ENCODE measurements around the gene HIVEP3.

The HIVEP3 gene

DNA sequence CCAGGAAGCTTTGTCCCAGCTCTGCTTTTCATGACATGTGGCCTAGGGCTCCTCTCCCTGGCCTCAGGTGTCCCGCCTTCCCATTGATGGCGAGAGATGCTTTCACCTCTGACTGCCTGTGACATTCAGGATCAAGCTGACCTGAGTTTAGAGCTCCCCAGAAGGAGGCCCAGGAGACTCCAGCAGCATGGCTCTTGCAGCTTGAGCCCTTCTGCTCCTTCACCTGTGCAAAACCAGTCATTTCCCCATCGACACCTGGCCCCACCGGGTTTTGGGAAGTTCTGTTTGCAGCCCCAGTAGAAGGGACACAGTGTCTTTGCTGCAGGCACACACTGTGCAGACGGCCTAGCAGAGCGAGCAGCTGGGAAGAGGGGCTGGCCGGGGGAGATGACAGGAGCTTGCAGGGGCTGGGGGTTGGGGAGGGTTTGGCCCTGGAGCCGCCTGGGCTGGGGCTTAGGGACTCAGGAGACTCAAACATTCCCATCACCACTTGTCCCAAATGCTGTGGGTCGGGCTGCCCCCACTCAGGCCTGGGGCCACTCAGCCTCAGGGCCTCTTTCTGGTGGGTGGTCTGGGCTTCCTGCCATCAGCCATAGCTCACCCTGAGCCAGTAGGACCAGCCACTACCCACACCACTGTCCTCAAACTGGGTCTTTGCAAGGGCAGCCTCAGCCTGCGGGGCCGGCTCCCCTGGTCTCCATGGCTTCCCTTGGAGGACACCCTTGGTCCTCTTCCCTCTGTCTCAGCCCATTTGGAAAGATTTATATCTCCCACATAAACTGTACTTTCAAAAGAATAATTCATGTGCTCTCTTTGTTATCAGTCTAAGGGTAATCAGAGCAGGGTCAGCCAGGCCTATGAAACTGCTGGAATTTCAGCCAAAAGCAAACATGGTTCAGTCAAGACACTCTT, 430.4 kb downstream of the HIVEP3 start:
- DNase-seq: no peak

DNA sequence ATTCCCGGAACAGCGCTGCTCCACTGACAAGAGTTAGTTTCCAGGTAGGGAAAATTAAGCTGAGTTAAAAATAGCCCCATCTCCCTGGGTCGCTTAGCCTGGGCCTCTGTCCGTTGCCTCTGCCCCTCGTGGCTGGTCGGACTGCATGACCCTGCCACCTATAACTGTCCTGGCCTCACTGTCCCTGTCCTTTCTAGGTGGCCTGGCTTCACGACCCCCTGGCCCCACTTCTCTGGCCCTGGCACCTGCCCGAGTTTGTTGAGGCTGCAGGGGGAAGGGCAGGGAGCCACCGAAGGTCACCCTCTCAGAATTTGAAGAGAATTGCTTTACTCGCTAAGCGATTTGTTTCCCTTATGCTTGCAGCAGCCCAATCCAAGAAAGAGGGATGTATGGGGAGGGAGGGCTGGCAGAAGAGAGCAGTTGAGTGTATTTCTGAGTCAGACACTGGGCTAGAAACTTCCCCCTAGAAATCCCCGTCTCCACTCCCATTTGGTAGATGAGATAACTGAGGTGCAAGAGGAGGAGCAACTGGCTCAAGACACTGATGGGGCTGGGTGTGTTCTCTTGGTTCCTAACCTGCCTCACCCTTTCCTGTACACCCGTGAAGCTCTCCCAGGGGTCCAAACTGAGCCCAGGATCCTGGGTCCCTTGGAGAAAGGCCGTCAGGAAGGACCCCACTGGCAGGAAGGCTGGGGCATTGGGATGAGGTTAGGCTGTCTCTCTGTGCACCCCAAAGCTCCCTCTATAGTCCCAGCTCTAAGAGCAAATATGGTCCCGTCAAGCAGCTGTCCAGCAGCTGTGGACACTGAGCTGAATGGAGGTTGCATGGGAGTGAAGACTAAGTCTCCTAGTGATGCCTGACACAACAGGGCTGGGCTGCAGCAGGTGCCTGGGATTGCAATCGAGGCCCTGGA, 431.3 kb downstream of the HIVEP3 start:
- DNase-seq: no peak

- no peak for DNase-seq
These were observed 432.2 kb downstream of the HIVEP3 start for GRCh38 chr1:41486371-41487125.

GRCh38 chr1:41486053-41486370, 432.7 kb downstream of the HIVEP3 start:
- DNase-seq: no peak

DNA sequence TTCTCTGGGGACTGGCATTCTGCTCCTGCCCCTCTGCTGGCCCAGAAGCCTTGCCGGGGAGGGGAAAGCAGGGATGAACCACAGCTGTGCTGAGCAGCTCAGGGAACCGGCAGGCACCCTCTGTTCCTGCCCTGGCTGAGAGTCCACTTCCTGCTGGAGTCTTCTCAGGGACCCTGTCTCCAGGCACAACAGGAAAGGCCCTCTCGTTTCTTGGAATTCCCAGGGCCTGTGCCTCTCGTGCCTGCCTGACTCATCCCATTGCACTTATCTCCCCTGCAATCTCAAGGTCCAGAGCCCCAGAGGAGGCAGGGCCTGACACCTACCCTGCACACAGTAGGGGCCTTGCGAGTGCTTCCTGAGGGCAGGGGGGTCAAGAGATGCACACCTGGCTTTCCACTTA, 433.1 kb downstream of the HIVEP3 start:
- no peak for DNase-seq

DNA sequence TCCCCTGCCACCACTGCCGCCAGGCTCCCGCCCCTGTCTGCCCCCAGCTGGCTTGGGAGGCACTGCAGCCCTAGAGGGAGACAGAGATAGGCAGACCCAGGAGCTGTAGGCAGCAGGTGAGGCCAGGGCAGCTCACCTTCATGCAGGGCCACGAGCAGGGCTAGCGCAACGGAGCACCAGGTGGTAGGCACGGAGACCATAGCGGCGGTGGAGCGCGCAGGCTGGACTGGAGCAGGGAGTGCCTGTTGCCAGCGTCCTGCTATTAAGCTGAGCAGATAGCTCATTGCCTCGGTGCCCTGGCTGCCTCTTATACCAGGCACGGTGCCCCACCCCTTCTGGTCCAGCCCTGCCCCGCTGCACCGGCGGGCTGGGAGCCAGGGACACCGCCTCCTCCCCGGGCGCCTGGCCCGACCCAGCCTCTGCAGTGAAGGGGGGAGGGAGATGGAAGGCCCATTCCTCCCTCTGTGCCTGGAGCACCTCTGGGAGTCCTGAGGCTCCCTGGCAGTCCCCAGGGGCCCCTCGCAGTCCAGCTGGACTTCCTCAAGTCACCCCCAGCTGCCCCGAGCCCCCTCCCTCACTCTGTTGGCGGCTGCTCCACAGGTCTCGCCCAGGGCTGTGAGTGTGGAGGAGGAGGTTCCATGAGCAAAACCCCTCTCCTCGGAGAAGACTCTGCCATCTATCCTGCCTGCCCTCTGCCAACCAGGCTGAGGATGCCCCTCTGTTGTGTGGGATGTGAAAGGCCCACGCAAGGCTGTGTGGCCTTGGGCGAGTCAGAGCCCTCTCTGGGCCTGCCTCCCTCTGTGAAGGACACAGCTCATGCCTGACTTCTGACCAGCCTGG, 434.1 kb downstream of the HIVEP3 start, which contains the start of gene EDN2:
Gene EDN2 (minus strand): TSS at position 282 of the 840 bp plus-strand sequence. CDS start 82 bp downstream, at position 200.
- DNase-seq: no peak

DNA sequence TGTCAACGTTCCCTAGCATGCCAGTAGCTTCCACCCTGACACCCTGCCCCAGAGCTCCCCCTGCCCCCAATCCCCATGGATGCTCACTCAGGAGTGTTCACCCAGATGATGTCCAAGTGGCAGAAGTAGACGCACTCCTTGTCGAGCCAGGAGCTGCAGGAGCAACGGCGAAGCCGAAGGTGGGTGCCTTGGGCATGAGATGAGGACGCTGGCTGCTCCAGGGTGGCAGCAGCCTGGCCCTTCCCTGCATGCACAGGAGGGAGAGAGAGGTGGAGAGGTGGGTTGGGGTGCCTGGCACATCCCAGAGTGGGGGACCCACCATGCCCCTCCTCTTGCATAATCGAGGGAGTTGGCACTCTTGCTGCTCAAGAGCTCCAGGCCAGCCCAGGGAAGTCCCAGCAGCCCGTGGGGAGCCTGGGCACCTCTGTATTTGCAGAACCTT, 434.7 kb downstream of the HIVEP3 start:
- DNase-seq: no peak

DNA sequence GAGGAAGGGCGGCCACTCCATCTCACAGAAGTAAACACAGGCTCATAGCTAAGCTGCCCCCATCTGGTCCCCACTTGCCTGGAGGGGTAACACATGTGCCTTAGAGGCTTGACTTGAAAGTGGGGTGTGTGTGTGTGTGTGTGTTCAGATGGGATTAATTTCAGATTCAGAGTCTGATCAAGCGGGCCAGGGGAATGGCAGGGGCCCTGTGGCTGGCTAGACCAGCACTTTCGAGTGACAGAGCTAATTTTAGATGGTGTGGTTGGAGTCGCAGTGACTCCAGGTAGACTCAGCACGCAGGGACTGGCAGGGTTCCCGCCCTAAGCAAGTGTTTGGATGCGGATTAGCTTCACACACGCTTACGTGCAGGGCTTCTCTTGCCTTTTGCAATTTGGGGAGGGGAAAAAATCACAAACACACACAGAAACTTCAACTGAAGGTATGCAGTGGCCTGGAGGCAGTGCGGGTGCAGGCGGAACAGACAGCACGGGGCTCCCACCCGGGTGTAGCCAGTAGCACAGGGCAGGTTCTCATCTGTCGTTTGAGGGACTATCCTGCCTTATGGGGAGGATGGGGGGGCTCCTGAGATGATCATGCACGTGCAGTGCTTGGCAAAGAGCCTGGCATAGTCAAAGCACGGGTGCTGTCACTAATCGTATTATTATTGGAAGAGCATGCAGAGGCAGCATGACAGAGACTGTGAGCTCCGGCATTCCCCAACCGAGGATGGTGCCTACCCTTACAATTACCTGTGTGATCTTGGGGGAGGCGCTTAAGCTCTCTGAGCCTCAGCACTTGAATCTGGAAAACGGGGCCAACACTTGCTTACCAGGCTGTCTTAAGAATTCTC, 435.5 kb downstream of the HIVEP3 start:
- DNase-seq: no peak

DNA sequence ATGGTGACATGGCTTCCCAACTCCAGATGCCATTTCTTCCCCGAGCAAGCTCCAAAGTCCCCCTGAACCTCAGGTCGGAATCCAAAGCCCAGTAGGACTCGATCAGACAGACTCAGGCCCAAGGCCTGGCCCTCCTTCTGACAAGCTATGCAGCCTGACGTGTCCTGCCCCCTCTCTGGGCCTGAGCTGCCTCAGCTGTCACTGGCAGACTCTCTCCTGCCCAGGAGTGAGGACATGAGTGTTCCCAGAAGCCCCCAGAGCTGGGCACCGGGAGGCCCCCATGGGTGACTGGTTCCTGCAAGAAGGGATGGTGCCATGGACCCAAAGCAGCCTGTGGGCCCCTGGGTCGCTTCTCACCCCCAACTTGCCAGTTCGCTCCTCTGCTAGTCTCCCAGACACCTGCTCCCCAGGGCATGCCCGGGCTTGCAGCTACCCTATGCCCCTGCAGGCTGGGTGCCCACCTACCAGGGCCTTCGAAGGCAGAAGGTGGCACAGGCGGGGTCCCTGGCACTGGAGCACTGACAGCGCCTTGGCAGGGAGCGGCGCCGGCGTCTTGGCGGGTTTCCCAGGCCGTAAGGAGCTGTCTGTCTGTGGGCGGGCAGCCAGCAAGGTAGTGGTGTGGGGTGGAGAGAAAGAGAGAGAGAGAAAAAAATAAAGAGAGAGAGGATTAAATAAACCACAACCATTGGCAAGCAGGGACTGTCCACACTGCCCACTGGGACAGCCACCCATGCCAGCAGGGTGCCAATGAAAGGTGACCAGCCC, 436.5 kb downstream of the HIVEP3 start:
- DNase-seq: no peak

DNA sequence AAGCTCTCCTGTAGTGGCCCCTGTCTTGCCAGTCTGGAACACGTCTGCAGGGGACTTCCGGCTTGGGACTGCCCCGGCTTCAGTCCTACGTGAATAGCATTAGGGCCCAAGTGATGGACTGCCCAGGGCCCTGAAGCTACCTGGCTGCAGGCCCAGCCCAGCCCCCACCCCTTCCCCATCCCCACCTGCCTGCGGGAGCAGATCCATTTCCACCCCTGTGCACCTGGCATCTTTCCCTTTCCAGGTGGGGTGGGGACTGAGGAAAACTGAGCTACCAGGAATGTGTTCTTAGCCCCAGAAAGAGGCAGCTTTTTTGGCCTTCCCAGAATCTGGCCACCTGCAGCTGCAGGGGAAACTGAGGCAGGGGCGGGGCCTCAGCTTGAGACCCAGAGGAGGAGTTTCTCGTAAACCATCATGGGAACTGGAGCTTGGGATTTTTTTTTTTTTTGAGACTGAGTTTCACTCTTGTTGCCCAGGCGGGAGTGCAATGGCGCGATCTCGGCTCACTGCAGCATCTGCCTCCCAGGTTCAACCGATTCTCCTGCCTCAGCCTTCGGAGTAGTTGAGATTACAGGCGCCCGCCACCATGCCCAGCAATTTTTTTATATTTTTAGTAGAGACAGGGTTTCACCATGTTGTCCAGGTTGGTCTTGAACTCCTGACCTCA, 437.5 kb downstream of the HIVEP3 start:
- no peak for DNase-seq

DNA sequence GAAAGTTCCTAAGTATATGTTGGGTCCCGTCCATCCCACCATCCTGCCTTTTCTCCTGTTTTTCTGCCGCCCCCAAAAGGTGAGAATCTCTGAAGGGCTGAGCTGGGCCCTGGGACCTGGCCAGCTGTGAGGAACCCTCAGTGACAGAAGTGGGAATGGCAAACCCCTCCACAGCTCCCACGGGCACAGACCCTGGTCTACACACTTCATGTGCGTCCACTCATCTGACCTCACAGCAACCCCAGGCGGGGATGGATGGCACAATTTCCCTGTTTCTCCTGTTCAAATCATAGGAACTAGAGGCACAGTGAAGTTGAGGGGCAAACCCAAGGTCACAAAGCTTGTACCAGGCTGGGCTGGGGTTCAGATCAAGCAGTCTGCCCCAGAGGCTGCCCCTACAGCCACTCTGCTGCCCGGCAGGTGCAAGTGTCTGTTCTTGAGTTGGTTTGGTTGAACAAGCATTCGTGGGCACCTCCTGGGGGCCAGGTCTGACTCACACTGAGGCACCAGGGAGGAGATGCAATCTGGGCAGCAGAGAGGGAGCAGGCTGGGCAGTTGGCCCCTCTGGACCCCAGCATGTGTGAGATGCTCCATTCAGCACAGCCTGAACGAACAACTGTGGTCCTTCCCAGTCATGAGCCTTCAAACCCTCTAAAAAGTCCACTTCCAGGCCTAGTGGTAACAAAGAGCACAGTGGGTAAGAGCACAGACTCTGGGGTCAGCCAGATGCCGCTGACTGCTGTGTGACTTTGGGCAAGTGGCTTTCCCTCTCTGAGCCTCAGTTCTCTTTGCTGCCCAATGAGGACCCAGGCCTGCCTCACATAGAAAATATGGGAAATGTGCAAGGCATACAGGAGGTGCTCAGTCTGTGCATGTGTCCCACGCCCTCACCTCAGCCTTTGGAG, 438.3 kb downstream of the HIVEP3 start:
- DNase-seq: no peak

- no peak for DNase-seq
These were observed 438.9 kb downstream of the HIVEP3 start for GRCh38 chr1:41479808-41480160.

DNA sequence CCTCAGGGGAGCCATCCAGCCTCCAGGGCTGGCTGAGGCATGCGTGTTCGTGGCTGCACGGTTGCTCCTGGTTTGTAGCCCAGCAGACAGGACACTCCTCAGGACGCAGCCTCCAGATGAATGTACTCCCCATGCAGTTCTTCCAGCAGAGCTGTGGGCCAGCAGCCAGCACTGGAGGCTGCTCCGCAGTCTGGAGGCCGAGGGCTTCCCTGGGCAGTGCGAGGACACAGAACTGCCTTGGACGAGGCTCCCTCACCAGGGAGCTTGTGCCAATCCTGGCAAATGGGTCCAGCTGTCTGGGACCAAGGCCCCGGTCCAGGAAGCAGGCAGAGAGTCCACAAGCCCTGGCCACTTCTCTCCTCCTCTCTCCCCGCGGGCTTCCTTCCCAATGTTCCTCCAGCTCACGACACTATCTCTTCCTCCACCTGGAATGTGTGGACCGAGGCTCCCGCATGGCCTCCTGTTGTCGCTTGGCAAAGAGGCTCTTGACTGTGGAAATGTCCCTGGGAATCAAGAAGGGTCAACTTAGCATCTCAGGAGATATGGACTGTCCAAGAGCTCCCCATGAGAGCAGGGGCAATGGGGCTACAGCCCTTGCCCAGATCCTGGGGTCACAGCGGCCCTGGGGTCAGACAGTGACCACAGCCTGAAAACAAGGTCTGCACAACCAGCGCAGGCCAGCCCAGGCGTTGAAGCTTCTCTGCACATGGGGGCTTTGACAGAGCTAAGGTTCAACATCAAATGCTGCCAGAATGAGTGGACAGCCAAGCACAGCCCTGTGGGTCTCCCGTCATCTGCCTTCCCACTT, 439.5 kb downstream of the HIVEP3 start:
- DNase-seq: no peak

DNA sequence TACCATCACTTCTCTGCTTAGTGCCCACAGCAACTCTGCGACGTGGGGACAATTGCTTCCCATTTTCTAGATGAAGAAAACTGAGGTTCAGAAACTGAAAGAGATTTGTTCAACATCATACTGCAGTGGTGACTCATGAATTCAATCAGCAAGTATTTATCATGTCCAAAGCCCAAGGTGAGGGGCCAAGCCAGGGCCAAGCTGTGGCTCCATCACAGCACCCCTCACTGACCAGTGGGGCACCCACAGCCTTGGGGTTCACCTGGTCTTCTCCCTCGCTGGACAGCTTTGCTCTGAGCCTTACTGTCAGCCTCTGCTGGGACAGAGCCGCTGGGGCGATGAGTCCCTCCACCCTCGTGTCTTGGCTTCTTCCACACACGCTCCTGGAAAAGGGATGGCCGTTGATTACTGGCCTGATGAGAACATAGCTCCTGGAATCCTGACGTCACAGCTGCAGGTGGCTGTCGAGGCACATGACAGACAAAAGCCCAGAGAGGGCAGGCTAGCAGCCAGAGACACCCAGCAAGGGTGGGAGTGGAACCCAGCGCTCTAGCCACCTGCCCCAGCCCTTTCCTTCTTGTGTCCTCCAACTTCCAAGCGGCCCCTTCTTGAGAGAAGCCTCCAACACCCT, 440.5 kb downstream of the HIVEP3 start:
- DNase-seq: no peak

- DNase-seq: no peak
These were observed 441.8 kb downstream of the HIVEP3 start for GRCh38 chr1:41476807-41477361.

- DNase-seq: no peak
These were observed 442.7 kb downstream of the HIVEP3 start for GRCh38 chr1:41475859-41476567.

All from GF-D8 (cell line).